Psoas muscle (tissue), 8 donors: ENCODE results near the gene CCDC93. TPM values are rescaled to one million over a fixed set of nuclear protein-coding genes. Genes with fewer than 3 reads are reported as not detected.

Source experiments
- ATAC-seq, 4 donors: fragments of 200-7000 bp; cut with Tn5 transposase; one replicate each; pipeline ENCODE4 v1.9.1; 2020; ENCODE audit warnings: moderate library complexity in 3 of 4, mild to moderate bottlenecking in 2 of 4
- DNase-seq, 2 donors: peaks; one replicate each; pipeline ENCODE4 v3.0.0-alpha.2; 2020
- H3K27ac ChIP-seq: fragments of 200-600 bp; one replicate; pipeline ENCODE4 v1.8.0; 2022
- H3K27me3 ChIP-seq, 3 donors: fragments of 200-600 bp in 1 of 3; one replicate each; pipeline versions ENCODE4 v1.6.1 to v1.8.0; 2013 to 2022; ENCODE audit warnings: low read length in 2 of 3, mild to moderate bottlenecking in 2 of 3, moderate library complexity in 1 of 3; ENCODE audit not compliant: insufficient read depth in 3 of 3
- H3K36me3 ChIP-seq, 2 donors: fragments of 200-600 bp in 1 of 2; one replicate each; pipeline versions ENCODE4 v1.6.1 to v1.8.0; 2013 to 2022; ENCODE audit warnings: low read depth in 1 of 2, mild to moderate bottlenecking in 1 of 2, moderate library complexity in 1 of 2; ENCODE audit not compliant: insufficient read depth in 1 of 2
- H3K4me1 ChIP-seq: fragments of 200-600 bp; one replicate; pipeline ENCODE4 v1.8.0; 2022
- H3K4me3 ChIP-seq: fragments of 200-600 bp; one replicate; pipeline ENCODE4 v1.8.0; 2022; ENCODE audit warnings: mild to moderate bottlenecking
- H3K9me3 ChIP-seq: fragments of 200-600 bp; one replicate; pipeline ENCODE4 v1.8.0; 2022
- CTCF ChIP-seq: fragments of 200-600 bp; IDR thresholded peaks from one replicate; pipeline ENCODE4 v1.8.0; 2022; ENCODE audit warnings: antibody characterized with exemption
- WGBS, 3 donors: extraction: QIAGEN DNeasy Blood & Tissue Kit; methylation state at CpG; one replicate each; pipeline versions ENCODE4 v1.1.6 to v1.1.7; 2013; 5-methylcytosine and 5-hydroxymethylcytosine counted together
- intact Hi-C, 2 donors: fragments of 100-400 bp; cut with DNase I; formaldehyde crosslinking; loops; one replicate each; pipeline versions ENCODE4 v1.11.0 to v1.14.2; 2022
- polyA plus RNA-seq, 3 donors: library from polyadenylated mRNA; stranded (reverse); fragments of 200-250 nt; gene quantifications; one replicate each; pipeline ENCODE4 v1.2.3, GENCODE V29; 2013
- total RNA-seq, 4 donors: library from RNA; stranded (reverse); fragmentation: NEBNext Ultra II Directional in 2 of 4; extraction: Animal tissue kit (Norgen Biotek cat#: 25700) in 2 of 4; gene quantifications; one replicate each; pipeline versions ENCODE4 v1.2.1 to v1.2.4, GENCODE V29; 2021 to 2023
- donor health status: healthy with polysubstance abuse.
- donor health status: DM: no; HTN: no; CAD: no; lungs with moderate emphysema.
- donor health status: Bipolar disorder and iron deficiency.
- donor health status: healthy.
- donor health status: DM: yes; HTN: yes; CAD: no.
- donor health status: DM: no; HTN: no; CAD: no.
- donor health status: DM: no; HTN: no; CAD: no.
- donor health status: DM: yes; HTN: yes; CAD: no.

Gene CCDC93
- total and polyA plus RNA-seq, 7 donors, result 6.7 to 15.5 (median 12.4) TPM

DNA sequence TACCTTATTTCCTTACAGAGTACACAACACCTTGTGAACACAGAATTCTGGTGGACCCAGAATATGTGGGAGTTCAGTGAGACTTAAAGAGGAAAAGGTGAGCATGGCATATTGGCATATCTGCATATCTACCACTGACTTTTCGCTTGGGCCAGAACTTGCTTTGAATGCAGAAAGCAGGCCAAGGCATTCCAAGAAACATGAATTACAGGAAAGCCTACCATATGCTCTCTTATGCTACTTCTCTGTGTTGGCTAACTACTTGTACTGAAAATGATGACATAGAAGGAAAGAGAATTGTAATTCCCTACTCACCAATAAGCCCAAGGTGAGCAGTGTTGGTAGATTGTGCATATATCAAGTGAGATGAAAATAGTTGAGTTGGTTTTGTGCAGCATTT lies 31.4 kb upstream of the CCDC93 start:
- intact Hi-C loops, result loop anchor here in 1 of 2 donors (5.0 kb wide), 1 partner anchor 812 kb away; no protein-coding TSS in a partner anchor
- ATAC-seq (no peak), DNase-seq (no peak)
- H3K9me3 ChIP-seq, result no peaks in the 10 kb centered on the region
- TF ChIP-seq CTCF, result no peak
- H3K4me3 ChIP-seq, result no peak overlapping the region
- H3K4me1 ChIP-seq, result no peaks in the 10 kb centered on the region
- 77 to 85% (median 85%) methylated on average over 1 of the region's 1 CpG for WGBS, 3 donors
- H3K27me3 ChIP-seq, result peaks cover 0 to 18% (median 2%) of the 10 kb centered on the region in 3 donors
- H3K27ac ChIP-seq, result no peak overlapping the region
- H3K36me3 ChIP-seq, result no peaks in the 10 kb centered on the region

DNA sequence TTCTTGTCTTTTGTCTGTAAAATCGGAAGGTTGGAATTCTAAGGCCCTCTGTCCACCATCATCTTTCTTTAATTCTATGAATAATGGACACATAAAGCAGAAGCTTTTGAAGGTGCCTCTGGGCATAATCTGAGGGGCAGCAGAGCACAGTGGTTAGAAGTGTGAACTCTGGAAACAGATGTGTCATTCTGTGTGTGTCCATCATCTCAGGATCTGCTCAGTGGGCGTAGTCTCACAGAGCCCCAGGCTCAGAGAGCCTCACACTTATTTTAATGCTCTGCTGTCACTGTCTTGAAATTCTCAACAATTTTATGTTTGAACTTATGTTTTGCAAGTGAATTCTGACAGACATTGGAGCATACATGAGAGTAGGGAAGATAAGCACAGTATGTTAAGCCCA lies 31.0 kb upstream of the CCDC93 start:
- Histone ChIP-seq H3K4me3 (no peak overlapping the region), H3K36me3 (no peaks in the 10 kb centered on the region), H3K9me3 (no peaks in the 10 kb centered on the region), H3K4me1 (no peaks in the 10 kb centered on the region), H3K27me3 (peaks cover 0 to 18% (median 2%) of the 10 kb centered on the region in 3 donors), H3K27ac (no peak overlapping the region)
- 80 to 87% (median 84%) methylated on average over 2 of the region's 2 CpGs for WGBS, 3 donors
- intact Hi-C loops, result loop anchor here in 1 of 2 donors (5.0 kb wide), 1 partner anchor 812 kb away; no protein-coding TSS in a partner anchor
- DNase-seq (no peak), ATAC-seq (no peak)
- TF ChIP-seq CTCF, result no peak

GRCh38 chr2:118044103-118044716 lies 30.3 kb upstream of the CCDC93 start:
- DNase-seq, result no peak
- intact Hi-C loops, result no loop called here
- Histone ChIP-seq H3K27ac (no peak overlapping the region), H3K4me1 (no peaks in the 10 kb centered on the region), H3K9me3 (no peaks in the 10 kb centered on the region), H3K27me3 (peaks cover 0 to 14% (median 2%) of the 10 kb centered on the region in 3 donors), H3K36me3 (no peaks in the 10 kb centered on the region), H3K4me3 (no peak overlapping the region)
- 75 to 83% (median 82%) methylated on average over 6 of the region's 6 CpGs for WGBS, 3 donors
- ATAC-seq, result no peak
- TF ChIP-seq CTCF, result no peak

GRCh38 chr2:118040891-118041290 lies 27.0 kb upstream of the CCDC93 start:
- no peak for DNase-seq
- Histone ChIP-seq H3K27ac (no peak overlapping the region), H3K36me3 (no peaks in the 10 kb centered on the region), H3K9me3 (no peaks in the 10 kb centered on the region), H3K4me1 (no peaks in the 10 kb centered on the region), H3K4me3 (no peak overlapping the region), H3K27me3 (peaks cover 2 to 23% (median 5%) of the 10 kb centered on the region in 3 donors)
- 76 to 79% (median 78%) methylated on average over 7 of the region's 7 CpGs for WGBS, 3 donors
- no peak for TF ChIP-seq CTCF
- no peak for ATAC-seq
- intact Hi-C loops, result no loop called here
